ENCODE results near the gene PANK4. TPM values are rescaled to one million over a fixed set of nuclear protein-coding genes. Genes with fewer than 3 reads are reported as not detected.

Gene PANK4
- total and polyA plus RNA-seq, 10 of the 15 experiments (the other 5 are each of a cell fraction or from before 2014, with no cell fraction given): 0.35 to 38.0 (median 18.6) TPM

GRCh38 chr1:2538872-2539271 is 12.5 kb upstream of the PANK4 start:
- no TSS peak for BruUV-seq (replicated peaks)
- H3K36me3 ChIP-seq (ENCODE audit: control insufficient read depth in 2 of 2, insufficient read depth in 2 of 2, low read length in 1 of 2): no peaks in the 10 kb centered on the region
- 73% methylated on average over 8 of the region's 8 CpGs for WGBS (ENCODE audit: insufficient coverage, insufficient replicate concordance, low lambda C conversion rate, missing lambda C conversion rate)
- DNase-seq (ENCODE audit: low read depth, low spot score) (no peak), FAIRE-seq (no peak), ATAC-seq (no peak)
- ChIA-PET POLR2A (no interaction called here), RAD21 (ENCODE audit: unreplicated experiment) (no interaction called here), SMC1A (ENCODE audit: uncharacterized antibody, unreplicated experiment) (no interaction called here), CTCF (interaction anchor here (1.0 to 1.1 kb wide), 2 partner anchors 10 to 13 kb away, joined by 3 to 4 read pairs; partner anchors contain the start of gene PANK4)
- no peaks in the 10 kb centered on the region for H4K20me1 ChIP-seq (ENCODE audit: control insufficient read depth, insufficient read depth)
- in situ Hi-C loops (cut with MboI): no loop called here
- no peak overlapping the region for H3K4me2 ChIP-seq (ENCODE audit: control insufficient read depth, insufficient read depth)
- no peak overlapping the region for H2AFZ ChIP-seq (ENCODE audit: control insufficient read depth, low read depth, low read length)
- TF ChIP-seq, protein P1, sequence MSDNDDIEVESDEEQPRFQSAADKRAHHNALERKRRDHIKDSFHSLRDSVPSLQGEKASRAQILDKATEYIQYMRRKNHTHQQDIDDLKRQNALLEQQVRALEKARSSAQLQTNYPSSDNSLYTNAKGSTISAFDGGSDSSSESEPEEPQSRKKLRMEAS (IDR thresholded peaks at IDR 0.05; ENCODE audit: low read depth, low read length): no peak
- no peak for TF ChIP-seq EGR1 (IDR thresholded peaks at IDR 0.05; ENCODE audit: borderline replicate concordance in 1 of 2, low read depth in 2 of 2, low read length in 2 of 2)
- no peak for TF ChIP-seq ASH2L (IDR thresholded peaks at IDR 0.05; ENCODE audit: borderline replicate concordance, low read depth)
- TF ChIP-seq, protein P2, sequence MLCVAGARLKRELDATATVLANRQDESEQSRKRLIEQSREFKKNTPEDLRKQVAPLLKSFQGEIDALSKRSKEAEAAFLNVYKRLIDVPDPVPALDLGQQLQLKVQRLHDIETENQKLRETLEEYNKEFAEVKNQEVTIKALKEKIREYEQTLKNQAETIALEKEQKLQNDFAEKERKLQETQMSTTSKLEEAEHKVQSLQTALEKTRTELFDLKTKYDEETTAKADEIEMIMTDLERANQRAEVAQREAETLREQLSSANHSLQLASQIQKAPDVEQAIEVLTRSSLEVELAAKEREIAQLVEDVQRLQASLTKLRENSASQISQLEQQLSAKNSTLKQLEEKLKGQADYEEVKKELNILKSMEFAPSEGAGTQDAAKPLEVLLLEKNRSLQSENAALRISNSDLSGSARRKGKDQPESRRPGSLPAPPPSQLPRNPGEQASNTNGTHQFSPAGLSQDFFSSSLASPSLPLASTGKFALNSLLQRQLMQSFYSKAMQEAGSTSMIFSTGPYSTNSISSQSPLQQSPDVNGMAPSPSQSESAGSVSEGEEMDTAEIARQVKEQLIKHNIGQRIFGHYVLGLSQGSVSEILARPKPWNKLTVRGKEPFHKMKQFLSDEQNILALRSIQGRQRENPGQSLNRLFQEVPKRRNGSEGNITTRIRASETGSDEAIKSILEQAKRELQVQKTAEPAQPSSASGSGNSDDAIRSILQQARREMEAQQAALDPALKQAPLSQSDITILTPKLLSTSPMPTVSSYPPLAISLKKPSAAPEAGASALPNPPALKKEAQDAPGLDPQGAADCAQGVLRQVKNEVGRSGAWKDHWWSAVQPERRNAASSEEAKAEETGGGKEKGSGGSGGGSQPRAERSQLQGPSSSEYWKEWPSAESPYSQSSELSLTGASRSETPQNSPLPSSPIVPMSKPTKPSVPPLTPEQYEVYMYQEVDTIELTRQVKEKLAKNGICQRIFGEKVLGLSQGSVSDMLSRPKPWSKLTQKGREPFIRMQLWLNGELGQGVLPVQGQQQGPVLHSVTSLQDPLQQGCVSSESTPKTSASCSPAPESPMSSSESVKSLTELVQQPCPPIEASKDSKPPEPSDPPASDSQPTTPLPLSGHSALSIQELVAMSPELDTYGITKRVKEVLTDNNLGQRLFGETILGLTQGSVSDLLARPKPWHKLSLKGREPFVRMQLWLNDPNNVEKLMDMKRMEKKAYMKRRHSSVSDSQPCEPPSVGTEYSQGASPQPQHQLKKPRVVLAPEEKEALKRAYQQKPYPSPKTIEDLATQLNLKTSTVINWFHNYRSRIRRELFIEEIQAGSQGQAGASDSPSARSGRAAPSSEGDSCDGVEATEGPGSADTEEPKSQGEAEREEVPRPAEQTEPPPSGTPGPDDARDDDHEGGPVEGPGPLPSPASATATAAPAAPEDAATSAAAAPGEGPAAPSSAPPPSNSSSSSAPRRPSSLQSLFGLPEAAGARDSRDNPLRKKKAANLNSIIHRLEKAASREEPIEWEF (IDR thresholded peaks at IDR 0.05; ENCODE audit: insufficient replicate concordance, low read depth, low read length): no peak
- TF ChIP-seq WRNIP1 (IDR thresholded peaks at IDR 0.05; ENCODE audit: borderline replicate concordance, low read depth, low read length): no peak
- TF ChIP-seq ATF7 (IDR thresholded peaks at IDR 0.05; ENCODE audit: low read depth): no peak
- no peak for TF ChIP-seq TAF1 (IDR thresholded peaks at IDR 0.05; ENCODE audit: borderline replicate concordance, low read depth, low read length)
- no peak for TF ChIP-seq BACH1 (IDR thresholded peaks at IDR 0.05; ENCODE audit: borderline replicate concordance)
- peaks cover 7% of the 10 kb centered on the region; the same call in 1 of the 2 replicates for H3K4me1 ChIP-seq (ENCODE audit: control insufficient read depth, insufficient read depth, low read length)
- H3K79me2 ChIP-seq (ENCODE audit: control insufficient read depth, insufficient read depth, low read length): no peaks in the 10 kb centered on the region
- no peak overlapping the region for H3K9ac ChIP-seq (ENCODE audit: control insufficient read depth, insufficient read depth, low read length)
- H3K27ac ChIP-seq (ENCODE audit: control insufficient read depth, insufficient read depth): no peak overlapping the region
- H3K27me3 ChIP-seq (replicated peaks in 1 of 2; ENCODE audit: control insufficient read depth in 2 of 2, insufficient read depth in 2 of 2, low read length in 1 of 2): no peaks in the 10 kb centered on the region; a peak in 2 of 4 replicates
- no peaks in the 10 kb centered on the region for H3K9me3 ChIP-seq (replicated peaks; ENCODE audit: control insufficient read depth, insufficient read depth, low read length)
- H3K4me3 ChIP-seq: no peak overlapping the region
- intact Hi-C loops (cut with micrococcal nuclease; ENCODE audit: unreplicated experiment): no loop called here

Measured in GM12878 (cell line).